ENCODE results near the gene RPTOR.

The RPTOR gene

DNA sequence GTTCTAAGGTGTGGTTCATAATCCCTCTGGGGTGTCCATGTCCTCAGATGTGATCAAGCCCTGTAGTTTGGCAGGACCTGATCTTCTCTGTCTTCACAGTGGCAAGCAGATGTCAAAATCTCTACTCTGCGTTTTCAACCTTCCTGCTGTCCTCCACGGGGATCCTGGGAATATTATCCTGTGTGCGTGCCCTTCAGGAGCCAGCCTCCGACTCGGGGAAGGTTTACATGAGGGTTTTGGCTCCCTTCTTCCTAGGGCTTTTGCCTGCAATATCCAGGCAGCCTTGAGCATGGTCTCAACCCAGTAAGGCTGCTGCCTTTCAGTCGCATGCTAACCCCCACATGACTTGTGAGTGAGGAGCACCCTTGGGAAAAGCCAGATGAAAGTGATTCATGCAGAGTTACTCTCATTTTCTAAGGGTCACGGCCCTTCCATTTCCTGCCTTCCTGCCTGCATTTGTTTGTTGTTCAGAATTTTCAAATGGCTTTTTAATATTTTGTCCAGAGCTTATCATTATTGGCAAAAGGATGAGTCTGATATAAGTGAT is 244.8 kb downstream of the RPTOR start:
- ChIA-PET POLR2A (no interaction called here), CTCF (no interaction called here)
- TF ChIP-seq, protein P1, sequence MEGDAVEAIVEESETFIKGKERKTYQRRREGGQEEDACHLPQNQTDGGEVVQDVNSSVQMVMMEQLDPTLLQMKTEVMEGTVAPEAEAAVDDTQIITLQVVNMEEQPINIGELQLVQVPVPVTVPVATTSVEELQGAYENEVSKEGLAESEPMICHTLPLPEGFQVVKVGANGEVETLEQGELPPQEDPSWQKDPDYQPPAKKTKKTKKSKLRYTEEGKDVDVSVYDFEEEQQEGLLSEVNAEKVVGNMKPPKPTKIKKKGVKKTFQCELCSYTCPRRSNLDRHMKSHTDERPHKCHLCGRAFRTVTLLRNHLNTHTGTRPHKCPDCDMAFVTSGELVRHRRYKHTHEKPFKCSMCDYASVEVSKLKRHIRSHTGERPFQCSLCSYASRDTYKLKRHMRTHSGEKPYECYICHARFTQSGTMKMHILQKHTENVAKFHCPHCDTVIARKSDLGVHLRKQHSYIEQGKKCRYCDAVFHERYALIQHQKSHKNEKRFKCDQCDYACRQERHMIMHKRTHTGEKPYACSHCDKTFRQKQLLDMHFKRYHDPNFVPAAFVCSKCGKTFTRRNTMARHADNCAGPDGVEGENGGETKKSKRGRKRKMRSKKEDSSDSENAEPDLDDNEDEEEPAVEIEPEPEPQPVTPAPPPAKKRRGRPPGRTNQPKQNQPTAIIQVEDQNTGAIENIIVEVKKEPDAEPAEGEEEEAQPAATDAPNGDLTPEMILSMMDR (IDR thresholded peaks at IDR 0.05; ENCODE audit: control extremely low read depth, extremely low read depth, low read depth, missing control alignments): no peak
- DNase-seq (ENCODE audit: extremely low spot score): peak; percentile 44

DNA sequence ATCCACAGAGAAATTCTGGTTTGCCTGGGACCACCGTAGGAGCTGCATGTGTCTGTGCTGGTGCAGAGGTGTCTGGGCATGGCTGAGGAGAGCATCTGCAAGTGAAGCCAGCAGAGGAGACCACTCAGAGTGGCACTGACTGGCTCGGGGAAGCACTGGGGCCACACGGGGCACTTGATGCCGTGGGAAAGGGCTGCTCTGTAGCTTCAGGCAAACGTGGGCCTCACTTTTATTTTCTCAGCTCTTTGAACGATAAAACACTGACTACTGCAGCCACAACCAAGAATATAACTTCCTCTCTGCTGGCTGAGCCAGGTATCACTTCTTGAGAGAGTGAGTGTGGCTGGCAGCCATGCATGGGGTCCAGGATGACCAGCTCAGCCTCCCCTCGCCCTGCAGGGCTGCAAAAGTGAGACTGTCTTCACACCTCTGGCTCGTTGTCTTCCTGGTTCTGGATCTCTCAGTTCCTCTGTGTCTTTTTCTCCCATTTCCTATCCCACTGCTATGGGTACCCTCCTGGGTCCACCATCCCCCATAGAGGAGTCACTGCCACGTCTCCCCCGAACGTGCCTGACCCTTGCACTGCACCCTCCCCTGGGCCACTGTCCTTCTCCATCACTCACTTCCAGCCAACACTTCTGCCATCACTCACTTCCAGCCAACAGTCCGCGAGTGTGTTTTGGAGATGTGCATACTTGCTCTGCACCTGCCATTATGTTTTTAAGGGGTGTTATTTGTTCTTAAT is 245.6 kb downstream of the RPTOR start:
- POLR2A ChIA-PET: no interaction called here
- peak; percentile 75 for DNase-seq (ENCODE audit: extremely low spot score)
- CTCF ChIA-PET: interaction anchor here (1.4 to 2.3 kb wide), 4 partner anchors 9 to 133 kb away, joined by 3 to 13 read pairs (median 4); no protein-coding TSS in a partner anchor
- TF ChIP-seq, protein P1 (IDR thresholded peaks at IDR 0.05; ENCODE audit: control extremely low read depth, extremely low read depth, low read depth, missing control alignments): no peak

DNA sequence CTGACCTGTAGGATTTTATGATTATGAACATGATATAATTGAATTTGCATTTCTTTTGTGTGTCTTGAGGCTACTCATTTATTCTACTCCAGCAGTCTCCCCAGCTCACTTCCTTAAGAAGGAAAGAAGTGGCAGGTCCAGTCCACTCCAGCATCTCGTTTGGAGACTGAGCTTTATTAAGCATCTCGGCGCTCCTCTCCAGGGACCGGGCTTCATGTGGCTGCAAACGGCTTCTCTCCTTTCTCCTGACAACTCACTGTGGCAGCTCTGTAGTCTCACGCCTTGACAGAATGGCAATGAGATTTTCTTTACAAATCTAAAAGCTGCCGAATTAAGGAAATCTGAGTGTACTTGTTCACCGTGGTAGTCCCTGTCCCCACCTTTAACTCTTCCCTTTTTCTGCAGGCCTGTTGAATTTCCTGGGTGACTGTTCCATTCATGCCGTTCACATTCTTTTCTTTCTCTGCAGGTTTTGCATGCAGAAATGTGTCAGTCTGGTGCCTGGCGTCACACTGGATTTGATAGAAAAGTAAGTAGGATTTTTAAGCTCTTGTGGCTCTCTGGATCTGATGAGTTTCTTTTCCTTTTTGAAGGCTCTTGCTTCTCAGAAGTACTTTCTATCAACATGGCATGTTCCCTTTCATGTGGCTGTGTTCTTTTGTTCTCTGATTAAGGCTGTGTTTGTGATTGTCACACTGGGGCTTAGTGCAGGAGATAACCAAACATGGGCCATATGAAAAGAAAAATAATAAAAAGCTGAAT is 246.5 kb downstream of the RPTOR start:
- no peak for DNase-seq (ENCODE audit: extremely low spot score)
- POLR2A ChIA-PET: no interaction called here
- CTCF ChIA-PET: interaction anchor here (1.1 to 2.3 kb wide), 5 partner anchors 9 to 134 kb away, joined by 3 to 13 read pairs (median 3); no protein-coding TSS in a partner anchor
- TF ChIP-seq, protein P1 (IDR thresholded peaks at IDR 0.05; ENCODE audit: control extremely low read depth, extremely low read depth, low read depth, missing control alignments): no peak

DNA sequence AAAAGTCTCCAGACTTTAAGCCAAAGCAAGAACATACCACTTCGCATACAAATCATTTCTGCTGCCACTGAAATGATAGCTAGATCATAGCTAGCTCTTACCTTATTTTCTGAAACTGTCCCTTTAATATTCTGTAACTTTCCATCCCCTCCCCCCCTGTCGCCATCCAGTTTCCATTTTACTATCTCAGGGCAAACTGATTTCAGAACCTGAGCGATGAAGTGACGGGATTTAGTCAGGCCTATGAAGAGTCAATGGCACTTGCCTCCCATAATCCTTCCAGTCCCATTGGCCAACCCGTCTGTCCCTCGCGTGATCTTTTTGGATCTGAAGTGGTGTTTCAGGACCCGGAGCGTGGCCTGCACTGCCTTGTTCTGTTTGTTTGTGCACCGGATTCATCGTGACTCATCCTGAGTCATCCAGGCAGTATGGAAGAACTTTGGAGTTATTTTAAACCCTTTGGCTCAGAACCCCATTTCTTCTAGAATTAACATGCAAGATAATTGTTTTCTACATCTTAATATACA is 247.2 kb downstream of the RPTOR start:
- CTCF ChIA-PET: interaction anchor here (1.1 to 3.0 kb wide), 6 partner anchors 8 to 134 kb away, joined by 3 to 13 read pairs (median 4); no protein-coding TSS in a partner anchor
- DNase-seq (ENCODE audit: extremely low spot score): no peak
- TF ChIP-seq, protein P1 (IDR thresholded peaks at IDR 0.05; ENCODE audit: control extremely low read depth, extremely low read depth, low read depth, missing control alignments): no peak
- POLR2A ChIA-PET: no interaction called here

DNA sequence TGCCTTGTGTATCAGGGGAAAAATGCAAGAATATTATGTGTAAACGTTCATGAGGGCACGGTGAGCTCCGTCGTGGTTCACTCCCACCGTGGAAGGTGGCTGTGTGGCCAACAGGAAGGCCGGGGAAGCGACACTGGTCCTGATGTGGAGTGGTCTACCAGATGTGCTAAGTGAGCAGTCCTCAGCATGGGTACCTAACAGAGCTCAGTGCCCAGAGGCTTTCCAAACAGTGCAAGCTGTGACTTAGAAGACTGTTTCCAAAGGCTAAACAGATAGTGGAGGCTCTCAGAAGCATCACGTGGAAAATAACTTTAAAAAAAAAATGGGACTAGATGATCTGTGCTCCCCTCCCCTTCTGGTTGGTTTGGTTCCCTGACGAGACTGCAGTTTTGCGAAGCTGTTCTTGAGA is 247.7 kb downstream of the RPTOR start:
- TF ChIP-seq, protein P1 (IDR thresholded peaks at IDR 0.05; ENCODE audit: control extremely low read depth, extremely low read depth, low read depth, missing control alignments): no peak
- POLR2A ChIA-PET: no interaction called here
- CTCF ChIA-PET: interaction anchor here (3.0 kb wide), 1 partner anchor 8 kb away, joined by 12 read pairs; no protein-coding TSS in a partner anchor
- DNase-seq (ENCODE audit: extremely low spot score): no peak

DNA sequence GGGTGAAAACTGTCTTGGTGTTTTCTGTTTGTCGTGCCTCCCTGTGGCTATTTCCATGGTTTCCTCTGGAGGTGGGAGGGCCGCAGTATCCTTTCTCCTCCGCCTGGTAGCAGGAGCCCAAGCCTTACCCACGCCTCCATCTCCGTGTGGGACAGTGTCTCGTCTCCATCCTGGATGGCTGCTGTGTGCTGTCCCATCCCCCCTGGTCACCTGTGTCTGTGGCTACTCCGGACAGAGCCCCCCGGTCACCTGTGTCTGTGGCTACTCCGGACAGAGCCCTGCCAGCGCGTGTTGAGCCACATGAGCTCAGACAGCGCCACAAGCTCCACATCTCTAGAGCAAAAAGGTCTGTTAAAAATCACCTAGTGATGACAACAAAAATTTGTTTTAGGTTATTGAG is 248.8 kb downstream of the RPTOR start:
- TF ChIP-seq, protein P1 (IDR thresholded peaks at IDR 0.05; ENCODE audit: control extremely low read depth, extremely low read depth, low read depth, missing control alignments): no peak
- POLR2A ChIA-PET: no interaction called here
- CTCF ChIA-PET: interaction anchor here (1.0 to 3.0 kb wide), 2 partner anchors 9 to 25 kb away, joined by 3 to 12 read pairs; no protein-coding TSS in a partner anchor
- no peak for DNase-seq (ENCODE audit: extremely low spot score)

All from GM10248 (cell line).